NCI-H2196 treated with DMSO at 0.1 percent for 48 hours (cell line): ENCODE data around the gene MPPED1.

ENCODE experiments used
- DNase-seq: peaks from one replicate; lab custom pipeline; 2025; ENCODE audit not compliant: unreplicated experiment; lab: John Stamatoyannopoulos, UW

MPPED1 gene

GRCh38 chr22:43514476-43515157 lies 102.8 kb downstream of the MPPED1 start:
- no peak for DNase-seq

- DNase-seq: no peak
Observed at GRCh38 chr22:43515411-43515810, 103.6 kb downstream of the MPPED1 start.

GRCh38 chr22:43515902-43516301 lies 104.1 kb downstream of the MPPED1 start:
- no peak for DNase-seq

- no peak for DNase-seq
Observed at GRCh38 chr22:43516386-43516785, 104.6 kb downstream of the MPPED1 start.

GRCh38 chr22:43516996-43517635 lies 105.3 kb downstream of the MPPED1 start:
- no peak for DNase-seq

GRCh38 chr22:43520632-43521039 lies 108.8 kb downstream of the MPPED1 start:
- DNase-seq: no peak

GRCh38 chr22:43521716-43522115 lies 109.9 kb downstream of the MPPED1 start:
- no peak for DNase-seq

GRCh38 chr22:43526117-43526655 lies 114.4 kb downstream of the MPPED1 start:
- DNase-seq: no peak

- no peak for DNase-seq
Observed at GRCh38 chr22:43526946-43527345, 115.1 kb downstream of the MPPED1 start.

- no peak for DNase-seq
Observed at GRCh38 chr22:43528601-43529360, 117.0 kb downstream of the MPPED1 start.

- DNase-seq: no peak
Observed at GRCh38 chr22:43529461-43529860, 117.6 kb downstream of the MPPED1 start.

- DNase-seq: no peak
Observed at GRCh38 chr22:43529934-43530333, 118.1 kb downstream of the MPPED1 start.

- no peak for DNase-seq
Observed at GRCh38 chr22:43530349-43531201, 118.8 kb downstream of the MPPED1 start.

- DNase-seq: no peak
Observed at GRCh38 chr22:43531651-43532050, 119.8 kb downstream of the MPPED1 start.

- DNase-seq: no peak
Observed at GRCh38 chr22:43532301-43533155, 120.7 kb downstream of the MPPED1 start.

GRCh38 chr22:43533156-43533530 lies 121.3 kb downstream of the MPPED1 start:
- no peak for DNase-seq

GRCh38 chr22:43533656-43534428 lies 122.0 kb downstream of the MPPED1 start:
- DNase-seq: no peak

- no peak for DNase-seq
Observed at GRCh38 chr22:43534916-43535315, 123.1 kb downstream of the MPPED1 start.

GRCh38 chr22:43535336-43535735 lies 123.5 kb downstream of the MPPED1 start:
- DNase-seq: no peak
